GM12891 (cell line): ENCODE data around the gene CCRL2.

Experiments used
- DNase-seq: peaks from one replicate; pipeline ENCODE4 v3.0.0; 2011; ENCODE audit warnings: low spot score; ENCODE audit not compliant: insufficient read length
- FAIRE-seq: peaks from 2 replicates; lab custom pipeline; 2011; peaks lifted over from hg19 to GRCh38; lab: Jason Lieb, UNC
- PAX5 ChIP-seq: IDR thresholded peaks from 2 replicates; pipeline ENCODE4 v1.6.1; 2011; ENCODE audit warnings: low read length, moderate library complexity, mild to moderate bottlenecking; ENCODE audit not compliant: insufficient read depth, severe bottlenecking
- POLR2A ChIP-seq: IDR thresholded peaks from 2 replicates; pipeline ENCODE4 v1.6.1; 2011; ENCODE audit warnings: low read depth, low read length, control low read depth
- POLR2AphosphoS5 ChIP-seq: IDR thresholded peaks from 2 replicates; pipeline ENCODE4 v1.6.1; 2011; ENCODE audit warnings: low read depth, low read length, control low read depth
- POU2F2 ChIP-seq: IDR thresholded peaks from 2 replicates; pipeline ENCODE4 v1.6.1; 2011; ENCODE audit warnings: low read depth, mild to moderate bottlenecking, control low read depth, low read length, moderate library complexity
- SPI1 ChIP-seq: IDR thresholded peaks from 2 replicates; pipeline ENCODE4 v1.6.1; 2011; ENCODE audit warnings: low read depth, low read length, control low read depth
- TAF1 ChIP-seq: IDR thresholded peaks from 2 replicates; pipeline ENCODE4 v1.6.1; 2011; ENCODE audit warnings: low read depth, low read length, control low read depth

The CCRL2 gene

GRCh38 chr3:46455231-46456115, 48.4 kb downstream of the CCRL2 start:
- no peak for DNase-seq
- FAIRE-seq = no peak
- TF ChIP-seq PAX5 (no peak), POLR2AphosphoS5 (no peak), POLR2A (no peak), SPI1 (no peak), POU2F2 (no peak), TAF1 (no peak)

GRCh38 chr3:46456118-46456517, 49.1 kb downstream of the CCRL2 start:
- DNase-seq (no peak), FAIRE-seq (no peak)
- no peak for TF ChIP-seq POLR2AphosphoS5
- no peak for TF ChIP-seq PAX5
- no peak for TF ChIP-seq POLR2A
- no peak for TF ChIP-seq SPI1
- TF ChIP-seq POU2F2 = no peak
- TF ChIP-seq TAF1 = no peak
